Upper lobe of left lung (tissue), 4 donors: ENCODE results near the gene HPX.

Experiments used
- POLR2AphosphoS5 ChIP-seq, 2 donors: sonication (generic); formaldehyde crosslinking; IDR thresholded peaks; one replicate each; pipeline ENCODE4 v1.5.1; 2017; ENCODE audit warnings: antibody characterized with exemption in 2 of 2
- TF ChIP-seq, protein P1 (sequence below), 6 experiments: fragments of 450-650 bp in 4 of 6; fragments of 200-600 bp in 2 of 6; sonication (generic) in 2 of 6; IDR thresholded peaks; one replicate each; pipeline ENCODE4 v1.5.1; 2016 to 2019; ENCODE audit warnings: antibody characterized with exemption in 6 of 6

DNA sequence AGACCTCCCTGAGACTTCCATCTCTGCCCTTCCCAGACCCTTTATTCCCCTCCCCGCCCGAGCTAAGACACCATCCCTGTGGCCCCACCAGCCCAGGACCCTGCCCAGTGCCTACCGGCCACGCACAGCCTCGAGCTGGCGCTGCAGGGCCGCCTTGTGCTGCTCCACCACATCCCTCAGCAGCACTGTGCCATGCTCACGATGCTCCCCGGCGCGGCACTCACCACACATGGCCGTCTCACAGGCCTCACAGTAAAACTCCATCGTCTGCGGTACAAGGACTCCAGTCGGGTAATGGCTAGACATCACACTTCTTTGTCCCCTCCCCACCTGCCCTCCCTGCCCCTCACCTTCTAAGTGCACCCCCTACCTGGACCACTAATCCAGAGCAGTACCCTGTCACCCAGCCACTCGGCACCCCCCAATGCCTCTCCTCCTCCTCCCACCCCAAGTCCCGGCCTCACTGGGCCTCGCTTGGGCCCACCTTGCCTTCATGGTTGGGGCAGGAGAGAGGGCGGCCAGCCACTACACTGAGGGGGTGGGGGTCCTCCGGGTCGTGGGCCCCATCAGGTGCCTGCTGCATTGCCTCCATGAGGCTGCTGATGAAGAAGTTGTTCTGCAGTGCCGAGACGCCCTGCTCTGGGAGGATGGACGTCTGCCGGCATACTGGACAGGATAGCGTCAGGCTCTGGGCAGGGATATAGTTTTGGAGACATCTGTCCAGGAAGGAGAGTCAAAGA lies 17.0 kb upstream of the HPX start:
- TF ChIP-seq, protein P1, sequence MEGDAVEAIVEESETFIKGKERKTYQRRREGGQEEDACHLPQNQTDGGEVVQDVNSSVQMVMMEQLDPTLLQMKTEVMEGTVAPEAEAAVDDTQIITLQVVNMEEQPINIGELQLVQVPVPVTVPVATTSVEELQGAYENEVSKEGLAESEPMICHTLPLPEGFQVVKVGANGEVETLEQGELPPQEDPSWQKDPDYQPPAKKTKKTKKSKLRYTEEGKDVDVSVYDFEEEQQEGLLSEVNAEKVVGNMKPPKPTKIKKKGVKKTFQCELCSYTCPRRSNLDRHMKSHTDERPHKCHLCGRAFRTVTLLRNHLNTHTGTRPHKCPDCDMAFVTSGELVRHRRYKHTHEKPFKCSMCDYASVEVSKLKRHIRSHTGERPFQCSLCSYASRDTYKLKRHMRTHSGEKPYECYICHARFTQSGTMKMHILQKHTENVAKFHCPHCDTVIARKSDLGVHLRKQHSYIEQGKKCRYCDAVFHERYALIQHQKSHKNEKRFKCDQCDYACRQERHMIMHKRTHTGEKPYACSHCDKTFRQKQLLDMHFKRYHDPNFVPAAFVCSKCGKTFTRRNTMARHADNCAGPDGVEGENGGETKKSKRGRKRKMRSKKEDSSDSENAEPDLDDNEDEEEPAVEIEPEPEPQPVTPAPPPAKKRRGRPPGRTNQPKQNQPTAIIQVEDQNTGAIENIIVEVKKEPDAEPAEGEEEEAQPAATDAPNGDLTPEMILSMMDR (IDR thresholded peaks at IDR 0.05): no peak
- no peak for TF ChIP-seq POLR2AphosphoS5 (IDR thresholded peaks at IDR 0.05)
